ENCODE data around the gene TCF19. TPM values are rescaled to one million over a fixed set of nuclear protein-coding genes. Genes with fewer than 3 reads are reported as not detected.

TCF19 gene, protein sequence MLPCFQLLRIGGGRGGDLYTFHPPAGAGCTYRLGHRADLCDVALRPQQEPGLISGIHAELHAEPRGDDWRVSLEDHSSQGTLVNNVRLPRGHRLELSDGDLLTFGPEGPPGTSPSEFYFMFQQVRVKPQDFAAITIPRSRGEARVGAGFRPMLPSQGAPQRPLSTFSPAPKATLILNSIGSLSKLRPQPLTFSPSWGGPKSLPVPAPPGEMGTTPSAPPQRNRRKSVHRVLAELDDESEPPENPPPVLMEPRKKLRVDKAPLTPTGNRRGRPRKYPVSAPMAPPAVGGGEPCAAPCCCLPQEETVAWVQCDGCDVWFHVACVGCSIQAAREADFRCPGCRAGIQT
- total RNA-seq: 5.4 and 7.9 TPM in 2 replicates

DNA sequence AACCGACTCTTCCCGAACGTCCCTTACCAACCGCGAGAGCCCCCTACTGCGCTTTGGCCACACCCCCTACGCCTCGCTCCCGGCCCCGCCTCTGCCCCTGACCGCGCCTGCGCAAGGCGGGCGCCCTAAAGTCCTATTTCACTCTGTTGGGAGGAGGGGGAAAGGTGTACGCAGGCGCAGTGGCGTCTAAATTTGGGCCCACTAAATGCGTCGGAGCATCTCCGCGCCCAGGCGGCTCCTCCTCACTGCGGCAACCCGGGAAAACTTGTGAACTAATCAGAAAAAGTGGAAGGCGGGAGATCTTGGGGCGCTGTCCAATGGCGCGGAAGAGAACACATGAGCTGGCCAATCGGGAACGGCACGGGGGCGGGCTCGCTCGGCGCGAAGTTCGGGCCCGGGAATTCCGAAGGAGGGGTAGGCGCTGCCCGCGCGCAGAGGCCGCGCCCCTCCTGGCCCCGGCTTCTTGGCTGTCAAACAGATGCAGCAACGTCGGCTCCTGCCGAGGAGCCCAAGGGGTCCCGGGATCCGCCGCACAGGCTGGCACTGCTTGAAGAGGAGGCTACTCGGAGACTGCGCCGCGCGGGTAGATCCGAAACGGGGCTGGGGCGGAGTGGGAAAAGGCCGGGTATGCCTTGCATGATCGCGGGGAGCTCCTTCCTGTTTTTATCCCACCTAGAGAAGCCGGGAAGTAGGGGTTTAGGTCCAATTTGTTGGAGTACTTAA, at the start of gene TCF19:
TSS of gene TCF19 (plus strand) at position 450 of the 723 bp plus-strand sequence. CDS start 881 bp downstream, outside the sequence.

DNA sequence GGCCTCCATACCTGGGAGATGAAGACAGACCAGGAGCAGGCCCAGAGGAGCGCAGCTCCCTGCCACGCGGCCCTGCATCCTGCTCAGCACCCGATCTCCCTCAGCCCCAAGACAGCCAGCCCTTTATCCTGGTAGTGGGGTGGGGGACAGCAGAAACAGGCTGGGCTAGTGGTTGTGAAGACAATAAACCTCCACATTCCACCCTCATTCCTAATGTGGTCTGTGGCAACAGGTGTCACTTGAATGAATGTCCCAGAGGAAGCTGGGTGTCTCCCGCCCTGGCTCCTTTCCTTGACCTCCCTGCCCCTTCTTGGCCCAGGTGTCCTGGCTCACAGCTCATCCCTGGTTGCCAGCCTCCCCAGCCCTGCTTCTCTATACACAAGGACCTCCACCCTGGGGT, 45.9 kb upstream of the TCF19 start, which contains the start of gene C6orf15:
TSS of gene C6orf15 (minus strand) at position 98 of the 400 bp plus-strand sequence. CDS start at position 78, 20 bp downstream.

DNA sequence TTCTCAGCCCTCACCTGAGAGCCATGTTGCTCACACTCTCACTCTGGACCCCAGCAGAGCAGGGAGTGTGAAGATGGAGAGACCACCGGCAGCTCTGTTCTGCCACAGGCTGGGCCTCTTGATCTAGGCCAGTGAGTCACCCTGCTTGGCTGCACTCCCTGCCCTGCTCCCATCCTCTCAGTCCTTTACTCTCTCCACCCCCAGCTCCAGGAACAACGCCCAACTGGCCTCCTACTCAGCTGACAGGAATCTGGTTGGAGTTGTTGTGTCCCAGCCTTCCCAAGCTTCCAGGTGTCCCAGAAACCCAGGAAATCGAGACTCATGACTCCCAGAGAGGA, 43.9 kb upstream of the TCF19 start, which contains the start of gene PSORS1C1:
TSS of gene PSORS1C1 (plus strand) at position 260 of the 338 bp plus-strand sequence. CDS start 14,833 bp downstream, outside the sequence.

DNA sequence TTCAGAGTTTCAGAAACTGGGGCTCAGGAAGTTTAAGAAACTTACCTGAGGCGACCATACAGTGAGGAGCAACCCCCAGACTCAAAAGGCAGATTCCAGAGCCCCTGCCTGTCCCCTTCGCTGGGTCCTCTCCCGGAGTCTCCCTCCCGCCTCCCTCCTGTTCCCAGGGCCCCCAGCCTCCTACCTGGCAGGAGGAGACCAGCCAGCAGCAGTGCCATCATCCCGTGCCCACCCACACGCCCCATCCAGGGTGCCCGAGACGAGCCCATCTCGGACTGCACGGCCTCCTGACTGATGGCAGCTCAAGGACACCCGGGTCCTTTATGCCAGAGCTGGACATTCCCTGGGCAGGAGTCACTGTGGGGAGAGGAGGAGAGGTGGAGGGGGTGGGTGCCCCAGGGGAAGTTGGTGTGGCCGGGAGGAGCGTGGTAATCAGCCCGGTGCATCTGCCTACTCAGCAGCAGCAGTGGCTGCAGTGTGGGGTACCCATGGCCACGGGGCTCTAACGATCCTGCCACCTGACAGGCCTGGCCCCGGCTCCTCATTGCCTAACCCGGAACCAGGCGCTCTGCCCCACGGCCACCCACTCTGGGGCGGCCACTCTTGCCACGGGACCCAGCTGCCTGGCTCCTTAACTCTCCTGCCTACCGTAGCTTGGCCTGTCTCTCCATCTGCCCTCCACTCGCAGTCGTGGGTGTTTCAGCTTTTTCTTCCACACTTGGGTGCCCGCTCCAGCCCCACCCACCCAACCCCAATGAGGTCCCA, 38.1 kb upstream of the TCF19 start, which contains the start of gene CDSN:
TSS of gene CDSN (minus strand) at position 296 of the 765 bp plus-strand sequence. CDS start at position 269, 27 bp downstream.

DNA sequence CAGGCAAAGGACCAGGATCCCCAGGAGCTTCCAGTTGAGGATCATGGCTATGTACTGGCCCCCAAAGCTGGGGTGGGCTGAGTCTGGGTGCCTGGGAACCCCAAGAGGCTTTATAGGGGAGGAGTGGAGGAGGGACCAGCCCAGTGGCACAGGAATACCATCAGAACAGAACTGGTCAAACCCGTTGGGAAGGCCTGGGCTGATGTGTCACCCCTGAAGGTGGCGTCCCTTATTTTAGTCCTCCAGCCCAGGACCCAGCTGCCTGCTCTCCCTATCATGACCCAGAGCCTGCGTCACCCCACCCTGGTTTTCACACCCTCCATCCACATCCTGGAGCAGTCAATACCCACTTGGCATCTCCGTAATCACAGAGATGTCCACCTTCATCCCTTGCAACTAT, 19.4 kb upstream of the TCF19 start, which contains the start of gene PSORS1C2:
TSS of gene PSORS1C2 (minus strand) at position 85 of the 400 bp plus-strand sequence. CDS start at position 45, 40 bp downstream.

DNA sequence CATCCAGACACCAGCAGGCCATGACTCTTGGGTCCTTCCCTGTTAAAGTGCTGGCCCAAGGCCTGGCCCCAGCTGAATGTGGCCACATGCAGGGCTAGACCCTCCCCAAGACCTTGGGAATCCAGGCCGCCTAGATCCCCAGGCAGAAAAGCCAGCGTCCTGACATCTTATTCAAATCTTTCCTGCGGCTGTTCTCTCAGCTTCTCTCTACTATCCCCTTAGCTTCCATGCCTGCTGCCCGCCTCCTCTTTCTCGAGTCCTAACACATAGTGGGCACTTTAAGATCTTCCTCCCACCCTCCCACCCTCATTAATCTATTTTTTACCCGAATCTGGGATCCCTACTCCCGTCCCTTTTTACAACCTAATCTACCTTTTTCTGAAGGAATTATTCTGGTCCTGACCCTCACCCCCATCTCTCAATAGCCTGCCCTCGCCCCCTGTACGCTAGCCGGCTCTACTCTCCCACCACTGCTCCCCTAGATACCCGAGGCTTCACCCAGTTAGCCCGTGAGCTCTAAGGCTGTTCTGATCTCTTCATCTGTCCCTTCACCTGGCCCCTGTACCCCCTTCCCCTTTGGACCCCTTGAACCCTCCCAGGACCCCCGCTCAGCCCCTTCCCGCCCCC, 763 bp upstream of the TCF19 start, which contains the start of gene CCHCR1:
TSS of gene CCHCR1 (minus strand) at position 290 of the 627 bp plus-strand sequence. CDS start at position 88, 202 bp downstream.

DNA sequence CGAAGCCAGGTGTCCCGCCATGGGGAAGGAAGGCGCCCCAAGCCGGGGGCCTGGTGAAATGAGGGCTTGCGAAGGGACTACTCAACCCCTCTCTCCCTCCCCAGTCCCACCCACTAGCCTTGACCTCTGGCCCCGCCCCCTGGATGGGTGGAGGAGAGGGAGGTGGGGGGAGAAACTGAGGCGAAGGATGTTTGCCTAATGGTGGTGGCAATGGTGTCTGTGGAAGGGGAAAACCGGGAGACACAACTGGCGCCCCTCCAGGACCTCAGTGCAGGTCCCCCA, 12.2 kb downstream of the TCF19 start, which contains the start of gene POU5F1:
TSS of gene POU5F1 (minus strand) at position 83 of the 282 bp plus-strand sequence. CDS start at position 21, 62 bp downstream.

Other genes starting within 250 kb of the TCF19 start
- gene VARS2, start 244.4 kb upstream of the TCF19 start, total RNA-seq: 14.9 and 17.8 TPM in 2 replicates
- gene SFTA2, start 226.4 kb upstream of the TCF19 start, total RNA-seq: not detected in 2 replicates
- gene MUCL3, start 217.6 kb upstream of the TCF19 start, total RNA-seq: not detected in 2 replicates
- not detected in 2 replicates for gene MUC21, start 174.9 kb upstream of the TCF19 start, total RNA-seq
- not detected in 2 replicates for gene MUC22, start 148.1 kb upstream of the TCF19 start, total RNA-seq
- not detected in 2 replicates for gene C6orf15, start 46.0 kb upstream of the TCF19 start, total RNA-seq
- 2.0 and 3.6 TPM in 2 replicates for gene PSORS1C1, start 43.8 kb upstream of the TCF19 start, total RNA-seq
- not detected in 2 replicates for gene CDSN, start 38.1 kb upstream of the TCF19 start, total RNA-seq
- gene PSORS1C2, start 19.5 kb upstream of the TCF19 start, total RNA-seq: not detected in 2 replicates
- gene CCHCR1, start 787 bp upstream of the TCF19 start, total RNA-seq: 13.7 and 14.9 TPM in 2 replicates
- 0.66 and 1.3 TPM in 2 replicates for gene POU5F1, start 12.1 kb downstream of the TCF19 start, total RNA-seq
- gene HLA-C, start 113.5 kb downstream of the TCF19 start, total RNA-seq: 210 and 957 TPM in 2 replicates
- 299 and 693 TPM in 2 replicates for gene HLA-B, start 198.6 kb downstream of the TCF19 start, total RNA-seq
- 45.9 and 164 TPM in 2 replicates for gene MICA, start 245.0 kb downstream of the TCF19 start, total RNA-seq

All from smooth muscle cell of the pulmonary artery (primary cell).